ENCODE results near the gene SF3B1. TPM values are rescaled to one million over a fixed set of nuclear protein-coding genes. Genes with fewer than 3 reads are reported as not detected.

SF3B1 gene
- total RNA-seq, 4 donors from 2014 or later = 111 to 309 (median 188) TPM

GRCh38 chr2:197425550-197425949 lies 9.3 kb downstream of the SF3B1 start:
- no peak for ATAC-seq
- Histone ChIP-seq H3K4me1 (peaks cover 0 to 99% (median 21%) of the 10 kb centered on the region in 3 donors), H3K27ac (no peak overlapping the region), H3K27me3 (no peaks in the 10 kb centered on the region), H3K36me3 (peaks cover 0 to 41% of the 10 kb centered on the region in 2 donors), H3K9me3 (no peaks in the 10 kb centered on the region), H3K4me3 (peak overlapping the region in 1 of 2 donors; percentile 6)
- WGBS, 2 donors (ENCODE audit: low coverage in 1 of 2) = 0 to 35% methylated on average over 2 to 7 of the region's 7 CpGs
- TF ChIP-seq EP300 (IDR thresholded peaks at IDR 0.05) = no peak
- no peak for TF ChIP-seq POLR2AphosphoS5 (IDR thresholded peaks at IDR 0.05)
- TF ChIP-seq CTCF (IDR thresholded peaks at IDR 0.05) = no peak
- TF ChIP-seq POLR2A (IDR thresholded peaks at IDR 0.05) = no peak

GRCh38 chr2:197423307-197423706 lies 11.5 kb downstream of the SF3B1 start:
- TF ChIP-seq CTCF (IDR thresholded peaks at IDR 0.05) (no peak), POLR2A (IDR thresholded peaks at IDR 0.05) (no peak), POLR2AphosphoS5 (IDR thresholded peaks at IDR 0.05) (no peak)
- Histone ChIP-seq H3K36me3 (peaks cover 7 to 53% of the 10 kb centered on the region in 2 donors), H3K4me1 (peaks cover 0 to 87% (median 19%) of the 10 kb centered on the region in 3 donors), H3K9me3 (no peaks in the 10 kb centered on the region), H3K4me3 (no peak overlapping the region), H3K27me3 (no peaks in the 10 kb centered on the region), H3K27ac (no peak overlapping the region)
- ATAC-seq = no peak
- 78% methylated on average over 2 of the region's 2 CpGs; no CpG with 5 or more reads in 1 of the 2 donors for WGBS, 2 donors (ENCODE audit: low coverage in 1 of 2)

DNA sequence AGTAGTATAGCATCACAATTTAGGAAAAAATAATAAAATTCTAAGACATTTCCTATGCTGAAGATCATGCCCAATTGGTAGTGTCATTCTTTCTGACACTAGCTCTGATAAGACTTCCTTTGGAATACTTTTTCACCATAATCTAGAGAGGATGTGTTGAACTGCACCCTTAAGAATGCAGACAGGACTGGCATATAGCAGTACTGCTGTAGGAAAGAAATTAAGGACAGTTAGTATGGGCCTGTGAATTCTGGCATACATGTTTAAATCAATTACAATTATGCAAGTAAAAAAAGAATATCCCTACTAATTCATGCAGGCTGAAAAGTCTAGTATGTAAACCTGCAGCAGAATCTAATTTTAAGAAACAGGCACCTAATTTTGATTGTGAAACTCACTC lies 15.4 kb downstream of the SF3B1 start:
- no peak for ATAC-seq
- H3K4me3 ChIP-seq = no peak overlapping the region
- peaks cover 11 to 92% of the 10 kb centered on the region in 2 donors for H3K36me3 ChIP-seq
- H3K27ac ChIP-seq = no peak overlapping the region
- peaks cover 0 to 49% (median 0%) of the 10 kb centered on the region in 3 donors for H3K4me1 ChIP-seq
- no peaks in the 10 kb centered on the region for H3K9me3 ChIP-seq
- no peaks in the 10 kb centered on the region for H3K27me3 ChIP-seq
- TF ChIP-seq POLR2AphosphoS5 (IDR thresholded peaks at IDR 0.05) (no peak), EP300 (IDR thresholded peaks at IDR 0.05) (no peak), CTCF (IDR thresholded peaks at IDR 0.05) (no peak), POLR2A (IDR thresholded peaks at IDR 0.05) (no peak)

- H3K9me3 ChIP-seq = no peaks in the 10 kb centered on the region
- 89 to 100% methylated on average over 1 of the region's 1 CpG for WGBS, 2 donors (ENCODE audit: low coverage in 1 of 2)
- no peak overlapping the region for H3K27ac ChIP-seq
- no peaks in the 10 kb centered on the region for H3K27me3 ChIP-seq
- peaks cover 11 to 99% of the 10 kb centered on the region in 2 donors for H3K36me3 ChIP-seq
- peaks cover 0 to 18% (median 0%) of the 10 kb centered on the region in 3 donors for H3K4me1 ChIP-seq
- no peak for TF ChIP-seq CTCF (IDR thresholded peaks at IDR 0.05)
- no peak for TF ChIP-seq EP300 (IDR thresholded peaks at IDR 0.05)
- TF ChIP-seq POLR2A (IDR thresholded peaks at IDR 0.05) = no peak
- TF ChIP-seq POLR2AphosphoS5 (IDR thresholded peaks at IDR 0.05) = no peak
- ATAC-seq = no peak
- H3K4me3 ChIP-seq = no peak overlapping the region
Observed at GRCh38 chr2:197416268-197416667, 18.6 kb downstream of the SF3B1 start.

- Histone ChIP-seq H3K9me3 (no peaks in the 10 kb centered on the region), H3K36me3 (peaks cover 8 to 100% of the 10 kb centered on the region in 2 donors), H3K27me3 (no peaks in the 10 kb centered on the region), H3K4me3 (no peak overlapping the region), H3K4me1 (peaks cover 0 to under 1% (median 0%) of the 10 kb centered on the region in 3 donors), H3K27ac (no peak overlapping the region)
- no peak for ATAC-seq
- TF ChIP-seq CTCF (IDR thresholded peaks at IDR 0.05) (no peak), POLR2AphosphoS5 (IDR thresholded peaks at IDR 0.05) (no peak), EP300 (IDR thresholded peaks at IDR 0.05) (no peak), POLR2A (IDR thresholded peaks at IDR 0.05) (no peak)
- 75 to 83% methylated on average over 1 to 2 of the region's 2 CpGs for WGBS, 2 donors (ENCODE audit: low coverage in 1 of 2)
Observed at GRCh38 chr2:197414515-197414914, 20.3 kb downstream of the SF3B1 start.

Data from gastroesophageal sphincter (tissue), 4 donors.